RWPE2 (cell line): Measurements from ENCODE around the gene MRPL14.

ENCODE experiments used
- ATAC-seq: fragments of 200-7000 bp; cut with Tn5 transposase; 3 replicates; pipeline ENCODE4 v1.9.1; 2021; ENCODE audit warnings: low read depth
- DNase-seq: peaks from one replicate; pipeline ENCODE4 v3.0.0-alpha.2; 2020; ENCODE audit warnings: low spot score
- H3K27ac ChIP-seq: fragments of 450-650 bp; 2 replicates; pipeline ENCODE4 v1.5.1; 2017; ENCODE audit warnings: mild to moderate bottlenecking; ENCODE audit not compliant: poor library complexity, severe bottlenecking
- H3K27me3 ChIP-seq: fragments of 250-450 bp; sonication (Bioruptor Pico); 2 replicates; pipeline ENCODE4 v1.5.1; 2021; ENCODE audit warnings: mild to moderate bottlenecking, moderate library complexity; ENCODE audit not compliant: insufficient read depth, poor library complexity, severe bottlenecking
- H3K36me3 ChIP-seq: fragments of 250-450 bp; sonication (Bioruptor Pico); 2 replicates; pipeline ENCODE4 v1.5.1; 2020; ENCODE audit warnings: low read depth, mild to moderate bottlenecking, moderate library complexity
- H3K4me1 ChIP-seq: fragments of 250-450 bp; sonication (Bioruptor Pico); 2 replicates; pipeline ENCODE4 v1.5.1; 2021; ENCODE audit warnings: mild to moderate bottlenecking, moderate library complexity; ENCODE audit not compliant: insufficient read depth, poor library complexity, severe bottlenecking
- H3K4me3 ChIP-seq: fragments of 250-450 bp; sonication (Bioruptor Pico); 2 replicates; pipeline ENCODE4 v1.5.1; 2021; ENCODE audit warnings: mild to moderate bottlenecking, moderate library complexity; ENCODE audit not compliant: severe bottlenecking
- H3K9me3 ChIP-seq: fragments of 250-450 bp; sonication (Bioruptor Pico); 2 replicates; pipeline ENCODE4 v1.5.1; 2021; ENCODE audit warnings: mild to moderate bottlenecking, moderate library complexity; ENCODE audit not compliant: severe bottlenecking
- TF ChIP-seq, protein P1 (sequence below): fragments of 450-650 bp; IDR thresholded peaks from one replicate; pipeline ENCODE4 v1.5.1; 2017; ENCODE audit warnings: mild to moderate bottlenecking, moderate library complexity; ENCODE audit not compliant: poor library complexity, severe bottlenecking

The MRPL14 gene

DNA sequence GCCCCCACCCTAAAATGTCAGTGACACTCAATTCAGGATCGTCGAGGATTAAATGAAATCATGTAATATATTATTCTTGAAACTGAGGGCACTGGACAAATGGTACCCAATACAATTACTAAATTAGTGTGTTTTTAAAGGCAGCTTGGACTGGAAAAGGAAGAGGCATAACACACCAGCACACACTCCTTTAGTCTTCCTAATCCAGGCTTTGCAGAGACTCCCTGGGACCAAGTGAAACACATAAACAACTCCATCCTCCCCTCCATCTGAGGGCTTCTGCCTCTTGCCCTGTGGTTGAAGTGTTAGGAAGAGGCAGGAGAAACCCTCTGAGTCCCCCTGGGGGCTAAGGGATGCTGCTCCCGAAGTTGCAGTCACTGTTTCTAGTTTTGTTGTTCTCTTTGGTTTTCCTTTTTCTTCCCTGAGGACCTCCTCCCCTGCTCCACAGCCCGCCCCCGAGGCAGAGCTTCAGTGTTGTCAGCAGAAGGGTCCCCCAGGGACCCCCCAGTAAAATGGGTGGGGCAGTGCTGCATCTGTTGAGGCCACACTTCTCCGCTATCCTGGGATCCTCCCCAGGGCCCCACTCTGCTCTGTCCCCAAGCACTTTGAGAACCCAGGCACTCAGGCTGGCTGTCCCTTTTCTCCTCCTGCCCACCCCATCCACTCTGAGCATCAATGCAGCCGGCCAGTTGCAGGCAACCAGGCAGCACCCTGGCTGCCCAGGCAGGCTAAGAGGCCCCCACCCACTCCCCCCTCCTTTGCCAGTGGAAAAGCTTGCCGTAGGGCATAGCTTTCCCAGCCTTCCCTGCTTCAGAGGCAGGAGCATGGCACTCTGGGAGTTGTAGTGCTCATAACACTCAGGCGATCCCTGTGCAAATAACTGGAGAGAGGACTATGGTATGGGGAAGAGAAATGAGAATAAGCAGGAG, 6.0 kb upstream of the MRPL14 start:
- Histone ChIP-seq H3K9me3 (no peaks in the 10 kb centered on the region), H3K36me3 (peaks cover 22% of the 10 kb centered on the region), H3K4me3 (no peak overlapping the region), H3K4me1 (peaks cover 7% of the 10 kb centered on the region), H3K27ac (peak overlapping the region; percentile 1), H3K27me3 (no peaks in the 10 kb centered on the region)
- TF ChIP-seq, protein P1, sequence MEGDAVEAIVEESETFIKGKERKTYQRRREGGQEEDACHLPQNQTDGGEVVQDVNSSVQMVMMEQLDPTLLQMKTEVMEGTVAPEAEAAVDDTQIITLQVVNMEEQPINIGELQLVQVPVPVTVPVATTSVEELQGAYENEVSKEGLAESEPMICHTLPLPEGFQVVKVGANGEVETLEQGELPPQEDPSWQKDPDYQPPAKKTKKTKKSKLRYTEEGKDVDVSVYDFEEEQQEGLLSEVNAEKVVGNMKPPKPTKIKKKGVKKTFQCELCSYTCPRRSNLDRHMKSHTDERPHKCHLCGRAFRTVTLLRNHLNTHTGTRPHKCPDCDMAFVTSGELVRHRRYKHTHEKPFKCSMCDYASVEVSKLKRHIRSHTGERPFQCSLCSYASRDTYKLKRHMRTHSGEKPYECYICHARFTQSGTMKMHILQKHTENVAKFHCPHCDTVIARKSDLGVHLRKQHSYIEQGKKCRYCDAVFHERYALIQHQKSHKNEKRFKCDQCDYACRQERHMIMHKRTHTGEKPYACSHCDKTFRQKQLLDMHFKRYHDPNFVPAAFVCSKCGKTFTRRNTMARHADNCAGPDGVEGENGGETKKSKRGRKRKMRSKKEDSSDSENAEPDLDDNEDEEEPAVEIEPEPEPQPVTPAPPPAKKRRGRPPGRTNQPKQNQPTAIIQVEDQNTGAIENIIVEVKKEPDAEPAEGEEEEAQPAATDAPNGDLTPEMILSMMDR, result no peak
- ATAC-seq (peak; percentile 88), DNase-seq (no peak)

DNA sequence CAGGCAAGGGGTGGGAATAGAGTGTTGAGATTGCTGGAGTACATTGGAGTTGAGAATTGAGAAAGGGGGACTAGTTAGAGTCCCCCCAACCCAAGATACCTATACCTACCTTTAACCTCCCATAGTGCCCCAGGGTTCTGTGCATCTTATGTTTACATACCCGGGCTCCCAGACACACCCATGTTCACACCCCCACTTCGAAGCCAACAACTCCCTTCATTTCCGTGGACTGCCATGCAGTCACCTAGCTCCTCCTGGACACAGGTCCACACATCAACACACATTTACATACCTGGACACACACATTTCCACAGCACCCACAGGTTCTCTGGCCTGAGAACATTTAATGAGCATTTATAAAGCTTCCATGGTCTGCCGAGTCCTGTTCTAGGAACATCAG, 5.2 kb upstream of the MRPL14 start:
- Histone ChIP-seq H3K36me3 (peaks cover 22% of the 10 kb centered on the region), H3K4me3 (no peak overlapping the region), H3K27me3 (no peaks in the 10 kb centered on the region), H3K4me1 (peaks cover 7% of the 10 kb centered on the region), H3K27ac (peak overlapping the region; percentile 1), H3K9me3 (no peaks in the 10 kb centered on the region)
- DNase-seq (no peak), ATAC-seq (no peak)
- TF ChIP-seq, protein P1, result no peak

DNA sequence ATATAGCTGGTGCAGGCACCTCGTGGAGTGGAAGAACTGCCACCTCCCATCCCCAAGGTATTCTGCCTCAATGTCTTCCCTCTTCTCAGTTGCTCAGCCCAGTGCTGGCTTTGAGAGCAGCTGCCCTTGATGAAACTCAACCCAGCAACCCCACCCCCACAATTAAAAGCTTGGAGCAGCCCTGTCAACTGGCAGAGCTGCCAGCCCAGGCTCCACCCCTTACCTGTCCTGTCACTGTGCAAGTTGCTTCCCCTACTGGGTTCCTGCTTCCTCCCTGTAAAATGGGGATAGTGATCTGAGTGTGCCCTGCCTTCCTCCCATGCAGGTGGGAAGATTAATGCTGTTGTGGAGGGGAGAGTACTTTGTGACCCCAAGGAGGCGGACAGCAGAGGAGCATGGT, 4.6 kb upstream of the MRPL14 start:
- TF ChIP-seq, protein P1, result no peak
- no peak for DNase-seq
- ATAC-seq, result no peak
- H3K9me3 ChIP-seq, result no peaks in the 10 kb centered on the region
- no peak overlapping the region for H3K4me3 ChIP-seq
- H3K27me3 ChIP-seq, result no peaks in the 10 kb centered on the region
- H3K4me1 ChIP-seq, result peaks cover 7% of the 10 kb centered on the region
- H3K27ac ChIP-seq, result peak overlapping the region; percentile 1
- H3K36me3 ChIP-seq, result peaks cover 18% of the 10 kb centered on the region

DNA sequence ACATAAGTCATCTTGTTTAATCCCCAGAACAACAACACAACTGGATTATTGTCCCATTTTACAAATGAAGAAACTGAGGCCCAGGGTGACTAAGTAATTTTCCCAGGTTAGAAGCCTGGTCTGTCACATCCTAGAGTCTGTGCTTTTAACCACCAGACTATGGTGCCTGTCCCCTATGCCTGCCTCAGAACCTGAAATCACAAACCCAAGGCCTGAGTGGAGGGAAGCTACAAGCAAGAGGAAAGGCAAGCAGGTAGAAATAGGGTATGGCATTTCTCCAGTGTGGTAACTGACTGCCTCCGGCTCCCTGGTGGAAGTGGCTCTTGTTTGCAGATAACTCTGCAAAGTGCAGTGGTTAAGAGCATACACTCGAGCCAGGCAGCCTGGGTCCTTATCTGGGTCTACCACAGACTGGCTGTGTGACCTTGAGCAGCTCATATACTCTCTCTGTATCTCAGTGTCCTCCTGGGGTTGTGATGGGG, 2.6 kb upstream of the MRPL14 start:
- TF ChIP-seq, protein P1, result no peak
- H3K27me3 ChIP-seq, result no peaks in the 10 kb centered on the region
- no peak for DNase-seq

More for the DNA sequence above, 2.6 kb upstream of the MRPL14 start:
- Histone ChIP-seq H3K4me3 (no peak overlapping the region), H3K36me3 (peaks cover 9% of the 10 kb centered on the region), H3K4me1 (peaks cover 14% of the 10 kb centered on the region), H3K27ac (no peak overlapping the region), H3K9me3 (no peaks in the 10 kb centered on the region)
- ATAC-seq, result no peak
